ENCODE measurements around the gene CRYBG3. TPM values are rescaled to one million over a fixed set of nuclear protein-coding genes. Genes with fewer than 3 reads are reported as not detected.
A peak's percentile ranks its signal among the peaks of the same experiment; 100 is the strongest.

Gene CRYBG3
- polyA plus RNA-seq, 1 donor, result 23.3 TPM

DNA sequence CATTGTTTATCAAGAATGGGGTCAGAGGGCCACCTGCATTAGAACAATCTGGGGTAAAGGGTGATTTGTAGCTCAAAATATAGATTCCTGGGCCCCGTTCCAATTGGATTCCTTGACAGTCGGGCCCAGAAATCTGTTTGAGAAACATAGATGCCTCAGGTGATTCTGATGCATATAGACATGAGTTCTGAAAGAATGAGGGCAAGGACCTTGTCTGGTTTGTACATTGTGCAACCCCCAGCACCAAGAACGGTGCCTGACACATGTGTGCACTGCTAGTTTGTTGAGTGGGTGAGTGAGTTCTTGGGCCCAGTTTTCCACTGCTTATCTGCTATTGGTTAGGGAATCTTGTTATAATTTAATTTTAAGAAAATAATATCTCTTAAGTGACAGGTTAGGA, 16.6 kb downstream of the CRYBG3 start:
- DNase-seq (ENCODE audit: low read depth), result no peak

DNA sequence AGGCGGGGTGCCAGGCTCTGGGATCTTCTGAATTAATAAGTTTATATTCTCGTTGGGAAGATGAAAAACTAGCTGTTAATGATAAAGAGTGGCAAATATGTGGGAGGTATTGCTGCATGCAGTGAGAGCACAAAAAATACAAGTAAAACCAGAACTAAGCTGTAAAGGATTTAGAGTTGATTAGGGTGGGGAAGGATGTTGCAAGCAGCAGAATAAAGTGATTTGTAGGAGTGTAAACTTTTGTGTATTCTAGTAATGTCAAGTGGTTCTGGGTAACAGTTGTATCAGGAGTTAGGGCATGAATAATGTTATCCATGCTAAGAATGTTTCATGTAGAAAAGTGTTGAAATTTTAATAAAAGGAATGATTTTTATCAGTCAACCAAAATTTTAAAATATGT, 18.1 kb downstream of the CRYBG3 start:
- DNase-seq (ENCODE audit: low read depth), result no peak

DNA sequence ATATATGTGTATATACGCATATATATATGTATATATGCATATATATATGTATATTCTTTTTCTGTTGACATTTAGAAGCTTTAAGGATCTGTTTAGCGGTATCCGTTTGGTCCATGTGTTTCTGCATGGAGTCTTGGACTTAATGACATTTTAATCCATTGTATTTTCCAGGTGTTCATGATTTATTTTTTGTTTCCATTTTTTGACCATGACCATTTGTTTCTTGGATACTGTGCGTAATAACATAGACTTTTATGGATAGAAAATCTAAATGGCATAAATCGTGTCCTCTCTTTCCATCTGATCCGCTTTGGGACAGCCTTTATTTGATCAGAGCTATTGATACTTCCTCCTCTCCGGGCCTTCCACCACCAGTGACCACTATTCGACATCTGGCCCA, 19.5 kb downstream of the CRYBG3 start:
- no peak for DNase-seq (ENCODE audit: low read depth)

DNA sequence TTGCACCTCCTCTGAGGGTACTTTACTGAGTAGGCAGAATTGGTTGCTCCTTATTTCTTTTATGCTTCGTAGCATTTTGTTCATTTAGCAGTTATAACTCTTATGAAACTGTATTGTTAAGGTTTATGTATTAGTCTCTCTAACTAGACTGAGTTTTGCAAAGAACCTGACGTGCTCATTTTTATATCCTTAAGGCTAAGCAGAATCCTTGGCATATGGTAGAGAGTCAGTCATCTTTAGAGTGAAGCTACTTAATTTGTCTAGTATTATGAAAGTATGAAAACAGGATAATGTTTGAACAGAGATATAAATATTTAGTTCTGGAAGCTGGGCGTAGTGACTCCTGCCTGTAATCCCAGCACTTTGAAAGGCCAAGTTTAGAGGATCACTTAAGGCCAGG, 20.1 kb downstream of the CRYBG3 start:
- DNase-seq (ENCODE audit: low read depth), result no peak

DNA sequence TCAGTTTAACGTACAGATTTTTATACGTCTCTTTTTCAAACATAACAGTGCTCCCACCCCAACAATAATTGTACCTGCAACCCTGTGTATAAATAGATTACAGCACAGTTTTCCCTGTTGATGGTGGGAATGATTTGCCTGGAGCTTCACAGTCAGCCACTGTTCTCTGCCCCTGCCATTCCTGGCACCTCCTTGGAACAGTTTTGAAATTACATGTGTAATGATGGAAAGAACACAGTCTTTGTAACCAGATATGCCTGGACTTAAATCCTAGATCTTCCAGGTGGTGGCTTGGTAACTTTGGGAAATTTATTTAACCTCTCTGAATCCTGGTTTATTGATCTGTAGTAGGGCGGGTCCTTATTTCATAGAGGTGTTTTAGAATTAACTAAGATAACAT, 27.0 kb downstream of the CRYBG3 start:
- no peak for DNase-seq (ENCODE audit: low read depth)

DNA sequence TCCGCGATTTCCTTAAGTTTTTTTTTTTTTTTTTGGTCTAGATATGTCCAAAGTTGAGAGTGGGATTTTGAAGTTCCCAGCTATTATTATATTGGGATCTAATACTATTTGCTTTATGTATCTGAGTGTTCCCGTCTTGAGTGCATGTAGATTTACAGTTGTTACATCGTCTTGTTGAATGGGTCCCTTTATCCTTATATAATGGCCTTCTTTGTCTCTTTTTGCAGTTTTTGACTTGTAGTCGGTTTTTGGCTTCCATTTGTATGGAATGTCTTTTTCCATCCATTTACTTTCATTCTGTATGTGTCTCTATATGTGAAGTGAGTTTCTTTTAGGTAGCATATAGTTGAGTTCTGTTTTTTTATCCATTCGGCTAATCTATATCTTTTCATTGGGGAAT, 35.6 kb downstream of the CRYBG3 start:
- DNase-seq (ENCODE audit: low read depth), result no peak

DNA sequence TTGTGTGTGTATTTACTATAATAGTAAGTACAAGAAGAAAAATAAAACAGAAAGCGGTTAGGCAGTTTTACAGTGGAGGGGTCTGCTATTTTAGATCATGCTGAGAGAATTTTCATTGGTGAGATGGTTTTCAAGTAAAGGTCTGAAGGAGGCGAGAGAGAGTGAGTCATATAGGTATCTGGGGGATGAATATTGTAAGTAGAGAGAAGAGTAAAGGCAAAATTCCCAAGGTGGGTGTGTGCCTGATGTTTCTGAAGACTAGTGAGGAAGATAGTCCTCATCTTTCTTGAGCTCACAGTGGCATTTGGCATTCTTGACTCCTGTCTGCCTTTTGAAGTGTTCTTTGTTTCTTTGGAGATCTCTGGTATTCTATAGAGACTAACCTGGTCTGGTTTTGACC, 38.6 kb downstream of the CRYBG3 start:
- DNase-seq (ENCODE audit: low read depth), result no peak

DNA sequence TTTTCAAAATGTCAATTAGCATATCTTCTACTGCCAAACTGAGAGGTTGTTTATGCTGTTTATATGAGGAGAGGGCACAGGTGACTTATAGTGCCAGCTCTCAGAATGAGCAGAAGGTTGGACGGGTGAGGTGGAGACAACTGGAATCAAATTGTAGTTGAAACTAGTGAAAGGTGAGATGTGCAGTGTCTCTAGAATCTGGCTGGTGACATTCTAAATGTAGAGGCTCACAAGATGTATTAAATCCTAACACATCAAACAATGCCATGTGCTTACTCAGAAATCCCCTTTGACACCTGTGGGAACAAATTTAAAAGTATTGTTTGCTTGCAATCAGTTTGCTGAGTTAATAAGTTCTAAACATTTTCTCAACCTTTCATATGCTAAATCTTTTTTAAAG, 40.8 kb downstream of the CRYBG3 start:
- DNase-seq (ENCODE audit: low read depth), result no peak

DNA sequence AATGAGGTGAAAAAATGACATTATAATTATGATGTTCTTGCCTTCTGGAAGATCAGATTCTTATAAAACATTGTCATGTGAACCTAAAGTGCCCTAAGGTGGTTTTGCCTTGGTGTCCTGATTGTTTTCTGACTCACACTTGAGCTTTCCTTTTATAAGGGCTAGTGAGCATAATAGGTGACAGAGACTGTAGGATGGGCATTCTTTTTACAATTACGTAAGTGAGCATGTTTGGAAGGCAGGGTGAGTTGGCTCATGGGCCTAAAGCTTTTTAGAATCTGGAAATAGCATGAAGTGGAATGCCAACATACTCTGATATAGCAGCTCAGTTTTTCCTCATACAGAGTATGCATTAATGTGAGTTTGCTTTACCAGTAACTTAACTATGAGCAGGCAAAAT, 41.2 kb downstream of the CRYBG3 start:
- no peak for DNase-seq (ENCODE audit: low read depth)

DNA sequence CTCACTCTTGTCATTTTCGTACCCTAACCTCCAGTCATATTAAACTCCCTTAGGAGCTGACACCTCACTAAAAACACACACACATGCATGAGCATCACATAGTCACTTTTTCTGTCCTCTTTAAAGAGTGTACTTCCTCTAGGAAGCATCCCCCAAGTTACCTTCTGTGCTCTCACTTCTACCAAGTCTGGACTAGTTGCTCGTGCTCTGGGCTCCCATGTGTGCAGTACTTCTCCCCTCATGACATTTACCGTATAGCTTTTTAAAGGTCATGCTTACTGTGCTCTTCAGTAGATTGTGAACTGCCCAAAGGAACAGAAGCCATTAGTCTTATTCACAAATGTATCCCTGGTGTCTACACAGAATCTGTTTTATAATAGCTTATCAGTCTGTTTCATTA, 42.0 kb downstream of the CRYBG3 start:
- DNase-seq (ENCODE audit: low read depth), result no peak

DNA sequence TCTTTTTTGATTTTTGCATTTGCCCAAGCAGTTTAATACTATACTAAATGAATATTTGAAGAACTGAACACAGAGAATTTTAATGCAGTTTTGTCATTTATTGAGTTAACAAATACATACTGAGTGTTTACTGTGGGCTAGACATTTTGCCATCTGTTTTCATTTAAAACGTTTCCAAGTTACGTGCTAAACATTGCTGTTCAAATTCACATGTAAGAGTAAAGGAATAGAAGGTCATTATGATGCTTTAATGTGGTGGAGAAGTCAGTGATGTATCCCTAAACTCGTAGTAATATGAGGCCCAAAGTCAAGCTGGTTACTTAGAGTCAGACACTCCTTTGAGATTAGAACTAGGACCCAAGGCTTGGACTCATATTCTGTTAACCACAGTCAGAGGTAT, 49.4 kb downstream of the CRYBG3 start:
- DNase-seq (ENCODE audit: low read depth), result peak; percentile 38

DNA sequence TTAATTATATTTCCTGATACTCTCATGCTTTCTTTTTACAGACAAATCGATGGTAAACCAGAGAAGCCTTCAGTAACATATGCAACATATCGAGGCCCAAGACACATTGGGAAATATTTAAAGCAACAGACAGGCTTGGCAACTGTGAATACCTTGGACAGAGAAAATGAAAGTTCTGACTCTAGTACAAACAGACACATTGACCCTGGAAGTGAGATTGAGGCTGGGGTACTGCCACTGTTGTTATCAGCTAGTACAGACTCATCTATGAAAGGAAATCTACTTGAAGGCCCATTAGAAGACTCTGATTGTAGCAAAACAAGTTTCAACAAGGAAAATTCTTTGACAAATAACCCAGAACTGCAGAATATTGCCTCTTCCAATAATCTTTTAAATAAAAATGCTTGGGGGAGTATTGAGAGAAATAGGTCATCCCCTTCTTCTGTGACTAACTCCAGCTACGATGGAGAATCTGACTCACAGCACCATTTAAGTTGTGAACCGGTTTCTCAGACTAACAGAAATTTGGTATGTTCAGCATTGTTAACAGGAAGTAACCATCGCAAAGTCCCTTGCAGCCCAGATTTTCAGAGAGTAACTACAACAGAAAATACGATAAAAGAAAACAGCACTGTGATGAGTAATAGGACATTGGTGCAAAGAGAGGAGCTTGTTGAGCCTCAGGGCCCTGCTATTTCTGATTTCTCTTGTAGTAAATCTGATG, 50.2 kb downstream of the CRYBG3 start:
- DNase-seq (ENCODE audit: low read depth), result no peak

DNA sequence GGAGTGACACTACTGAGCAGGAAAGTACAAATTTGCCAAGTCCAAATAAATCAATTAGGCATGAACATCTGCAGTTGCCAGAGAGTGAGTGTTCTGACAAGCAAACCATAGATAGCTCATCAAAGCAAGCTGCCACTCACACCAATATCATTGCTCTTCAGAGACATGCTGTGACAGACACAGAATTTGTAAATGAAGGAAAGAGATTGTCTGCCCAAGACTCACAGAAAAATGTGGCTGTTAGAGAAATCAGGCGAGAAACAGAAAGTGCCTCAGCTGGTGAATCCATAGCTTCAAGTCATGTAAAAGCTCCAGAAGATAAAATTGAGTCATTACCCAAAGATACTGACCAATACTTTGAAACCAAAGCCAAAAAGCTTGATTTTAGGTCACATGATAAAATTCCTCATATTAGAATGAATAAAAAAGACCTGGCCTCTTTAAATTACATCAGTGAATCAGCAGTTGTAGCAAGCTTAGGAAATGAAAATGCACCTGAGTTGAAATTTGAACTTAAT, 50.8 kb downstream of the CRYBG3 start:
- DNase-seq (ENCODE audit: low read depth), result no peak

DNA sequence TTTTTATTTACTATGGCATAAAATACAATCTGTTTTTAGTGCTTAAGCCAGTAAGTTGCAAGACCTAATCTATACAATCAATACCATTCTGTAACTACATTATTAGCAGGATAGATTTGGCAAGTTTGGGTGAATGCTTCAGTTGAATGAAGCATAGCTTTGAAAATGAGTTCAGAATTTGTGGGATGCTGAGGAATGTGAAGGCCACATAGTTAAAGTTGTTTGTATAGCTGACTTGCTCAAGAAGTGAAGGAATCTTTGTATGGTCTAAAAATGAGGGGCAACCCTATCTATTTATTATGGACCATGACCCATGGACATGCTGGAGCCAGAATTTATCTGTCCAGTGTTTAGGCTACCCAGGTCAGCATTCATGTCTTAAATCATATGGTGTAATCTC, 58.5 kb downstream of the CRYBG3 start:
- DNase-seq (ENCODE audit: low read depth), result no peak

DNA sequence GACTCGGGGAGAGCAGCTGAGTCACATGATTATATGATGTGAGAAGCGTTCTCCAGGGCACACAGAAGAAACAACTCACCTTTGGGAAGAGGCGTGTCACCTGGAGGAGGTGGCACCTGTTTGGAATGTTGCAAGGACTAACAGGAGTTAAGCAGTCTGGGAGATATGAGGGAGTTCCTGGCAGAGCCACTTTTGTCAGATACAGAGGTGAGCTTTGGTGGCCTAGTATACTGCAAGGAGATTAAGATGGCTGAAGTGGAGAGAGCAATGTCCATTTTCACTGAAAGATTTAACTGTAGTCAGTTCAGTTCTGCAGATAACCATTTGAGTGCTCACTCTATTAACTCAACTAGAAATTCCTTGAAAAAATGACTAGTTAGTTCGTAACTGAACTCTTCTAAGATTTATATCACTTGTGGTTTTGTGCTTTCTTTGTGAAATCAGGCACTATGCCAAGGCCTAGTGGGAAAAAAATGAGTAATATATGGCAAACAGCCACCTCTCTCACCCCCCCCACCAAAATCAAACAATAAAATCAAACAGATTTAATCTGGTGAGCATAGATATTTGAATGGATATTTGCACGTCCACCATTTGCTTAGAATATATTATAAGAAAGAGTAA, 61.3 kb downstream of the CRYBG3 start:
- no peak for DNase-seq (ENCODE audit: low read depth)

DNA sequence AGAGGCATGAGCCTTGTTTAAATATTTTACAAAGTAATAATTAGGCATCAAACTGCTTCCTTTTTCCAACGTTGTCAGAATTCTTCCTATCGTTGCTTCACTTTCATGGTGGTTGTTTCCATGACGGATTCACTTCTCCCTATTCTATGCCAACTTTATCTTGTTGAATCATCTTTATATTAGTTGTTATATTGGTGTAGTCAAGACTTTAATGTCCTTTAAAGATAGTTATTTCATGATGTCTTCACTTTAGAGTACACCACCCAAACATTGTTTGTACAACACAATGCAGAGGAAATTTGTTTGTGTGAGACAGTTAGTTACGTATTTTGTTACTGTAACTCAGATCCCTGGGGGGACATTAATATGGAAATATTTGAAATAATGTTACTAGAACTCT, 61.9 kb downstream of the CRYBG3 start:
- no peak for DNase-seq (ENCODE audit: low read depth)

DNA sequence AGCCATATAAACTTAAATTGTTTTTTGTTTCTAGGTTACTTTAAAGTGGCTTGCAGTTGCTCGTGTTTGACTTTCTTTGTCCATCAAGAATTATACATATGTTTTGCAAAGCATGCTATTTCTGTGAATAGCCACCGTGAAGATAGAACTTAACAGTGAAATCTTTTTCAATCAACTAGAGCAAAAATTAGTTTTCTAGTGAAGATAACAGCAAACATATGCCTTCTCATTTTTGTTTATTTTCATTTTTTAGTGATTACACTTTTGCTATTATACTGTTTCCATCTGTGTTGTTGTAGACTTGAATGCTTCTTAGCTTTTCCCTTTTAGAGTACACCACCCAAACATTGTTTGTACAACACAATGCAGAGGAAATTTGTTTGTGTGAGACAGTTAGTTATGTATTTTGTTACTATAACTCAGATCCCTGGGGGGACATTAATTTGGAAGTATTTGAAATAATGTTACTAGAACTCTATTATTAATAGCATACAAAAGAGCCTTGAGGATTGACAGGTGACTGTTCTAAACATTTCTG, 62.8 kb downstream of the CRYBG3 start:
- no peak for DNase-seq (ENCODE audit: low read depth)

DNA sequence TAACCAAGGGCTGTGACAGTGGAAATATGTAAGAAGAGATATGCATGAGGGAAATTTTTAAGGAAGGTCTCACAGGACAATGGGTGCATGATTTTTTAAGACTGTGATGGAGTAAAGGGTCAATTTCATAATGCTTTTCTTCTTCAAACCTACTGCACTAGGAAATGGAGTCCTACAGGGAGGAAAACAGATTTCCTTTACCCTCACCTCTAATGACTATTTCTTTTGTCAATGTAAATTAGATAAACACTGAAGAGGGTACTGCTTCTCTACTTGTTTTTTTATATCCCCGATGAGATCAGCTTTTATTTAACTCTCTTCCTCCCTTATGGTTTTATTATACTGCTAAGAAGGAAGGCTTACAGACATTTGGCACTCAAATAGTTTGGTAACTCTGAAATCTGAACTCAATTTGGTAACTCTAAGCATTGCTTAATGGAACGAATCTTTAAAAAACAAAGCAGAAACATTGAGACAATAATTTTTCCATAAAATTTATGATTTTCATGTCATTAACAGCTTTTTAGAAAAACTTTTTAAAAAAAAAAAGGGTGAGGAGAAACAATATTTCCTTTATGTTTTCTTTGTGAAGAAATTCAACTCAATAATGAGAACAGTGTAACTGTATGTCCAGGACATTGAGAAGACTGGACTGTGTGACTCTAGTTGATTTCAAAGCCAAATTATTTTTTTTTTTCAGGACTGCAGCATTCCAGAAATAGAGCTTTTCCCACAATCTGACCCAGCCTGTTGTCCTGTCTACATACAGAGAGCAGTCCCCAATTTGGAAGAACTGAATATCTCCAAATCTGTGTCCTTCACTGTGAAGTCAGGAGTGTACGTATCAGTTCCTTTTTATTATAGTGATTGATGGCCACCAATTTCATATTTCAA, 64.4 kb downstream of the CRYBG3 start:
- no peak for DNase-seq (ENCODE audit: low read depth)

DNA sequence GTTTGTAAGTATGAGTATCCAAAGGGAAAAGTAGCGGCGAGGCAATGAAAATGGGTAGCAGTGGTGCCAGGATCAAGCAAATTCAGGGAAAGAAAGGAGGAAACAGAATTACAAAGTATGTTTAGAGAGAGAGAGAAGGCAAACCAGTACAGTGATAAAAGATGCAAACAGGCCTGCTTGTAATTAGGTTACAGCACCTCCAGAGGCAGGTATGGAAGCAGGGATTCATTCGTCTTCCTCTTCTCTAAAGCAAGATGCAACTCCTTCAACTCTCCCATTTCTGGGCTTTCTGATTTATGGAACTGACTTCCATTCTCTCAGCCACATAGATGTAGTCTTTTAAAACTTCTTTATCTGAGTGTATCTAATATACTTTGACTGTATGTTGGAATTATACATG, 68.0 kb downstream of the CRYBG3 start:
- DNase-seq (ENCODE audit: low read depth), result no peak

DNA sequence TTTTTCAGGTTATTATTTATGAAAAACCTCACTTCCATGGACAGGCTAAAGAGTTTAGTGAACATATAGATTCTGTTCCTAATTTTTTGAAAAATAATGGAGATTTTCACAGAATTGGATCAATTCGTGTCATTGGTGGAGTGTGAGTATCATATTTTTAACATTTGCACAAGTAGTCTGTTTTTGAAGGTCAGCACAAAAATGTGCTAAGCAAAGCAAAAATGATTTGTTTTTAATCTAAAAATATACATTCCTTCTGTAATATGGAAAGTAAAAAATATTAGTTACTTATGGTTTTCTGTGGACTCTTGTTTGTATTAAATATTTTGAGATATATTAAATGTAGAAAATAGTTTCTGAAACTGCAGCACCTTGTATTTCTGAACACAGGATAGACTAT, 71.0 kb downstream of the CRYBG3 start:
- DNase-seq (ENCODE audit: low read depth), result no peak

DNA sequence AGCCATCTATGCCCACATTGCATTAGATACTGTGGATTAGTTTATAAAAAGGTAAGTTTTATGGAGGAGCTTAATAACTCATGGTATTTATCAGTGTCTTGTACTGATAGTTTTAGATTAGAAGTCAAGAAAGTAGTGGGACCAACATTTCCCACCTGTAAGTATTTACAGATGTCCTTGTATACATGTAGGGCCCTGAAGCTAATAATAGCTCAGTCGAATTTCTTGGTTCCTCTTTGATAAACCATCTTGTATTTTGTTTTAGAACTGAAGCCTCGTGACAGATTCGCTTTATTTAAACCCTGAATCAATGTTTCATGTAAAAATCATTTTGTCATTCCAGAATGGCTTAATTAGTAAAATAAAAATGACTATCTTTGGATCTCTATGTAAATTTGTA, 73.4 kb downstream of the CRYBG3 start:
- no peak for DNase-seq (ENCODE audit: low read depth)

DNA sequence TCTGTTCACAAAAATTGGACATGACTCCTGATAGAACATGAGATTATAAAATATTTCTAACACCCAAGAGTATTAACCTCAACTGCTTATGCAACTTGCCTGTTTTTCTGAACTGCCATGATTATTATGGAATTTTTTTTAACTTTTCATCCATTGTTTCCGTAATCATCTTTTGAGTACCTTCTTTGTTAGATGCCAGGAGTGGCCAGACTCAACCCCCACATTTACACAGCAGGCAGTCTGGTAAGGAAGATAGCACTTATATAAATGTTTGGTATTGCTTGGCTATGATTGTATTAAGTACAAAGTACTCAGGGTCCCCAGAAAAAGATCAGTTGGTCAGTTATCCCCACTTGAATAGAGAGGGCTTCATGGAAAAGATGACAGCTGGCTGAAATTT, 74.3 kb downstream of the CRYBG3 start:
- no peak for DNase-seq (ENCODE audit: low read depth)

All from forelimb muscle (tissue), 1 donor.